Fibroblast of skin of scalp (primary cell): Measurements from ENCODE around the gene FUT1.
"Not testable (repeated sequence)": the region's sequence is repeated elsewhere in the genome, so short reads cannot be mapped to it uniquely, and the experiment has no call there.

Experiments used
- DNase-seq: peaks from one replicate; pipeline ENCODE4 v3.0.0-alpha.2; 2013

Gene FUT1

DNA sequence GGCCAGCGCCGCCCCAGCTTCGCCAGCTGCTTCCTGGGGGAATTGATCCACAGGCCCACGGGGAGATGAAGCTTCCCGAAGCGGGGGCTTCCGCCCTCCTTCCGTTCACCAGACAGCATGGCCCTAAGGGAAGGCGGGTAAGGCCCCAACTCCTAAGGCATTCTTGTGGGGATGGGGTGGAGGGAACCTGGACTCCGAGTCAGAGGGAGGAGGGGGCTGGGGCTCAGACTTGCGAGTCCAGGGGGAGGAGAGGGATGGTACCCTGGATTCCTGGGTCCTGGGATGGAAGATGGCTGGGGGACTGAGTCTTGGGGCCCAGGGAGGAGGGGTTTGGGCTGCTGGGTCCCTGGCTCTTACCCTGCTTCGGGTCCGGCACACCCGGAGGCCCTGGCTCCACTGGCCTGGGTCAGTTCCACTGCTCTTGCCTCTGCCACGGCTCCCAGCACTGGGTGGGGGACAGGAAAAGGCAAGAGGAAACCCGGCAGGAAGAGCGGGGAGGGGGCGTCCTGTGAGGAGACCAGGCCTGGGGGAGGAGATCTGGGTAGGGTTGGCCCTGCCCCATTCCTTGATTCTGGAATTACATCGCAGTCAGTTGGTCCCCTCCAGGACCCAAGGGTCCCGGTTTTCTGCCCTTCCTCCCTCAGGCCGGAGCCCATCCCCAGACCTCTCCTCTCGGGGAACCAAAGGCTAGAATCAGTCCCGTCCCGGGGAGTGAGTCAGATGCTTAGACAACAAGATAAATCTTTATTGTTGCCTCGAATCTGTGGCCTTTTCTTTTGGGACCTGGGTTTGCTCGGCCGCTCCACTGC is 12.1 kb downstream of the FUT1 start, which contains the start of gene RASIP1:
Gene RASIP1, minus strand, starts transcription at position 447 of the 809 bp plus-strand sequence. Its CDS starts 328 bp downstream, at position 119.
- no peak for DNase-seq

DNA sequence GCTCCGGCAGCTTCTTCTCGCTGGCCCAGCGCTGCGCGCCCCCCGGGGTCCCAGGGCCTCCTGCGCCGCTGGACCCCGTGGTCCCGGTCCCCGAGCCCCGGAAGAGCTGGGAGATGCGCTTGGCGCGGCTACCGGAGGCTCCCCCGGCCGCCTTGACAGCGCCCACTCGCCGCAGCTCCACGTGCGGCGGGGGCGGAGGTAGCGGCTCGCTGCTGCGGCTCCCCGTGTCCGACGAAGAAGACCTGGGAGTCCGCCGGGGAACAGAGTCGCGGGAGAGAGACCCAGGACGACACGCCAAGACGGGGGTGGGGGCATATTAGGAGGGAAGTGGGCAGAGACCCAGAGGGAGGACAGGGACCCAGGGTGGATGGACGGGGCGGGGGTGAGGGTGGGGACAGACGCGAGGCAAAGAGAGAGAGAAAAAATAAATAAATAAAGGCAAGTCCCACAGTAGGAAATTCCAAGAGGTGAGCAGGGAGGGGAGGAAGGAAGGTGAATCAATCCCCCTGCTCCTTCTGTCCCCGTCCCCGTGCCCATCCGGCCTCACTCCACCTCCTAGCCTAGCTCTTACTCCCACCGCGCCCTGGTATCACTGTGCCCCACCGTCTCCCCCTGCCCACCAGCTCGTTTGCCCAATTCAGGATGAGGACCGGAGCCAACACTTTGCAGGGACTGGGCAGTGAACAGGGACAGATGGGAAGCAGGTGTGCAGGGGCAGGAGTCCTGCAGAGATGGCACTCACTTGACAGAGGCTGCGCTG is 12.9 kb downstream of the FUT1 start:
- DNase-seq, result no peak

- peak; percentile 76 for DNase-seq
These were observed 13.7 kb downstream of the FUT1 start for GRCh38 chr19:48738557-48739403.

DNA sequence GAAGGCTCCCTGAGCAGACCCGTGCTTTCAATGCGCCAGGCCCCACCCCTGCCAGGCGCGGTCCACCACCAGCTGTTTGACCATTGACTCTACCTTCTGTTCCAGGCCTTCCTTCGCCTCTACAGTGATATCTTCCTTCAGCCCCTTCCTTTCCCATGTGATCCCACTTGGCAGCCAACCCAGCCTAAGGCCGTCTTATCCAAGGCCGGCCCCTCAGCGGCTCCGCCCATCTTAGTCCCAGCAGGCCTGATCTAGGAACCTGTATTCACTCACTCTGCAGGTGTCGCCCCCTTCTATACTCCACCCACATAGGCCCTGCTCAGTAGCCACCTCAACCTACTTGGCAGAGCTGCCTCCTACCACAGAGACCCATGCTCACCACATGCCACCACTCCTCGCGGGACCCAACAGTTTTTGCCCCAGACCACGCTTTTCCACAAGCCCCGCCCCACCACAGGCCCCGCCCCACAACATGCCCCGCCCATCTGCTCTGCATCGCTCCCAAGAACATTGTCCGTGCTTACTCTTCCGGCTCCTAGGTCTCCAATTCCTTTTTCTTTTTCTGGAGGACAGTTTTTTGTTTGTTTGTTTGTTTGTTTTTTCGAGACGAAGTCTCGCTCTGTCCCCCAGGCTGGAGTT is 15.0 kb downstream of the FUT1 start:
- no peak for DNase-seq

DNA sequence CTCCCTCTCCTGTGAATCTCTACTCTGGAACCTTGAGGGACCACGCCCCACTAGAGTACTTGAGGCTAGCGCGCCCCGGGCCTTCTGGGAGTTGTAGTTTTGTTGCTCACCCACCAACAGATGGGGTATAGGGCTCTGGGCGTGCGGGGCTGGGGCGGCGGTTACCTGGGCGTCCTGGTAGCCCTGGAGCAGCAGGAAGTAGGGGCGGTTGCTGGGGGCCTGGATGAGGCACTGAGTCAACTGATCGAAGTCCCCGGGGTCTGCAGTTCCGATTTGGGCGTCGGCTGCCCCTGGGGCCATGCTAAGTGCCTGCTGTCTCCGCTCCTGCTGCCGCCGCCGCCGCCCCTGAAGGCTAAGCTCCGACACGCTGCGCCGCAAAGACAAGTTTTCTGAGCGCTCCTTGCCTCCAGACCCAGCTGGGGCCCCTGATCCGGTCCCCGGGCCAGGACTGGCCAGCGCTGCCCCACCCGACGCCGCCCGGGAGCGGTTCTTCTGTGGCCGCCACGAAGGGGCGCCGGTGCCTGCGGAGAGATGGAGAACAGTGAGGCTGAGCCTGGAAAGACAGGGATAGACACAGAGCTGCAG is 17.3 kb downstream of the FUT1 start:
- DNase-seq, result peak; percentile 38

- no peak for DNase-seq
These were observed 17.8 kb downstream of the FUT1 start for GRCh38 chr19:48734625-48735024.

DNA sequence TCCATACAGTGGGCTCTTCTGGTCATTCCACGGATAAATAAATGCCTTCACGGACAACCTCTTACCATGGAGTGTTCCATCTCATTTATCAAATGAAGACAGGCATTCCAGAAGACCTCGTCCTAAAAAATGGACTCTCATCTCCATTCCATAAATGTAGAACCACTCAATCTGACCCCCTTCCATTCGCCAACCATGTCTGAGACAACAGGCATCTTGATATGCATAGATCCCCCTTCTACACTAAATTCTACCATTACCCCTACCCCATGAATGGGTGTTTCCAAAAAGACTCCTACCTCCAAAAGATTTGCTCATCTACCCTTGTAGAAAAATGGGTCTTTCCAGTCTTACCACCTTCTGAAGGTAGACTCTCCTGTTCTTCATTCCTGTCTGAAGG is 21.0 kb downstream of the FUT1 start:
- no peak for DNase-seq

DNA sequence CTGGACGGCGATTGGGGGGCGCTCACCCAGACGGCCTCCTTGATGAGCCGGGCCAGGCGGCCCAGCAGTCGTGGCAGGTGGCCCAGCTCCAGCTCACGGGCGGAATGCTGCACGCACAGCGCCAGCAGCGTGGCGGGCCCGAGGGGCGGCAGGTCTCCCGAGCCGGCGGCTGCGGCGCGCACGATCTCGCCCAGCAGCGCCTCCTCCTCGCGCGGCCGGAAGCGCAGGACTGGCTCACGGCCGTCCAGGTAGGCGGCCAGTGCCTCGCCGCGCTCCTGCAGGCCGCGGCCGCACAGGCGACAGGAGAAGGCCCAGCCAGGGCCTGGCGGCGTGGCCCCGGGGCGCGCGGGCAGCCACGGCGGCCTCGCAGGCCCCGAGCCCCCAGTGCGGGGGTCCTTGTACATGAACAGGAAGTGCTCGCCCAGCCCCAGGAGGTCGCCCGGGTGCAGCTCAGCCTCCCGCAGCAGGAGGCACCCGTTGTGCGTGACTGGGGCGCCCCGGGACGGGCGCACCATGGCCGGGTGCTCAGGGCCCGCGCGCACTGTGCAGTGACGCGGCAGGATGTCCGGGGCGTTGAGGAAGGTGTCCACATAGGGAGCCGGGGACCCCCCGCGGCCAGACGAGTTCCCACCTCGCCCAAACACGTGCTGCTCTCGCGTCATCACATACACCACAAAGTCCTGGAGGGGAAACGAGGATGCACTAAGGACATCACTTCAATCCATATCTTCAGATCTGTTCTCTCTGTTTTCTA is 23.4 kb downstream of the FUT1 start:
- peak; percentile 21 for DNase-seq

- DNase-seq, result no peak
These were observed 25.9 kb downstream of the FUT1 start for GRCh38 chr19:48726556-48726955.

DNA sequence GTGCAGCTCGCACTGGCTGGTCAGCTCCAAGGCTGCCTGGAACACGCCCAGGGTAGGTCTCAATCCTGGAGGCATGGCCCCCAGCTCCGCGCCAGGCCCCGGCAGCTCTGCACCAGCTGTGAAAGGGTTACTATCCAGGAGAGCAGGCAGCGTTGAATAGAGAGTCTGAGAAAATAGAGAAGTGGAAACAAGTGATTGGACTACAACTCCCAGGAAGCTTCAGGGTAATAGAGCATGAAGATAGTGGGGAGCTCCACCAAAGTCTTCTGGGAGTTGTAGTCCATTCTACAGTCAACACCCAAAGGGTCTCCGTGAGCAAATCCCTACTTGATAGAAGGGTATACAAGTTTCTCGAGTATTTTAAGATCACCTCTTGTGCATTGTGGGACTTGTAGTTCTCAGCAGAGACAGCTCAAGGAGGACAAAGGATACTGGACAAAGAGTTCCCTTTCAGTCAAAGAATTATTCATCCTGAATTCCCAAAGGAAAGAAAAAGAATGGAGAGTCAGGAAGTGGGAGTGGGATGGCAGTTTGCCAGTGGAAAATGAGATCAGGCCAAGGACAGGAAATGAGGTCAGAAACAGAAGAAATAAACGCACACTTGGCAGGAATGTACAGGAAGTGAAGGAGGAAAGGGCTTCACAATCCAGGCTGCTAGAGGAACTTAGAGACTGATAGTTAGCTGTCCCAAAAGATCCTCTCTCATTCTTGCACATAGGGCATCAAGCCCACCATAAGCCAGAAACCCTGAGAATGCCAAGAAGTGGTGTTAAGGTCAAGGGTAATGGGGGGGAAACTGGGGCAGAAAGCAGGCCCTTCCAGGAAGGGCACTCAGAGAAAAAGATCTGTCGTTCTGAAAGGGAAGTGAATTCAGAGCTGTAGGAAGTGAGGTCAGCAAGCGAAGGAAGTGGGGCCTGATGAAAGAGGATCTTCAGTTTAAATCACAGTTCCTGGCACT is 27.4 kb downstream of the FUT1 start:
- DNase-seq, result peak; percentile 95

GRCh38 chr19:48722196-48722708 is 30.2 kb downstream of the FUT1 start:
- no peak for DNase-seq

GRCh38 chr19:48720613-48721296 is 31.7 kb downstream of the FUT1 start:
- peak; percentile 99 for DNase-seq

DNA sequence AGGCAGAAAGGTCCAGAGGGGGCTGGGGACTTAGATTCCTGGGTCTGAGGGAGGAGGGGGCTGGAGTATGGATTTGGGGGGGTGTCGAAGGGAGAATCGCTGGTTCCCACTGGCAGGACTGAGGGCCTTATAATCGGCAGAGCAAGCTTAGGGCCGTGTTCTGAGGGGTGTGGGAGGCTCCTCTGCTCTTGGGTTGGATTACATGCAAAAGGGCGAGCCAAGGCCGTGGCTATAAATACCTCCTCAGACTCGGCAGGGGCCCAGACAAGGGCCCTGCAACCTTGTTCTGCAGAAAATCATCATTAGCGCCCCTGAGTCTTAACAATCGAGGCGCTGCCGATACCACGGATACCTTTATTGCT is 32.2 kb downstream of the FUT1 start:
- no peak for DNase-seq

GRCh38 chr19:48719263-48720171 is 32.9 kb downstream of the FUT1 start, which contains the start of gene MAMSTR:
Gene MAMSTR, minus strand, starts transcription at chr19:48719725. Its CDS starts 694 bp downstream, at chr19:48719031.
- no peak for DNase-seq

DNA sequence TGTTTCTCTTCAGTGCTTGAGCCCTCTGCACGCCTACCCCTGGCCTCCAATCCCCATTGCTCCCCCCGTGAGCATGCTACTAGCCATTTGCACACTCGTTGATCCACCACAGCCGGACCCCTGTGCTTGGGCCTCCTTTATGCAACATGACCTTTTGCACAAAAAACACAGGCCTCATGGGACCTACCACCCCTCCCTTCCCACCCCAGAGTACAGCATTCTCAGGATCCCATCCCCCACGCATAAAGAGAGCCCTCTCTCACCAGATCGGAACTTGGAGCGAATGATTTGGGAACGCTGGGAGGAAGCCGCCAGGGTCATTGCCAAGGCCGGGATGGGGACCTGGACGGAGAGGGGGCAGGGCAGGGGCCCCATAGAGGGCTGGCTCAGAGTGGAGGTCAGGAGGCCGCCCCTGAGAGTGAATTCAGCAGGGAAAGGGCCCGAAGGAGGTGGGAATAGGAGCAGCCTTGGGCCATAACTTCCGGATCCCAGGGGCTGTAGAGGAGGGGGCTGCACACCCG is 33.7 kb downstream of the FUT1 start:
- no peak for DNase-seq

- DNase-seq, result not testable (repeated sequence)
These were observed 34.3 kb downstream of the FUT1 start for GRCh38 chr19:48718106-48718505.

- peak; percentile 53 for DNase-seq
These were observed 35.7 kb downstream of the FUT1 start for GRCh38 chr19:48716562-48717291.
